SK-N-MC (cell line): Measurements from ENCODE around the gene RGS6.

Source experiments
- EZH2 ChIP-seq: fragments of 200-600 bp; sonication (generic); IDR thresholded peaks from one replicate; pipeline ENCODE4 v1.6.1; 2017; ENCODE audit warnings: antibody characterized with exemption
- FOXP2 ChIP-seq: optimal IDR thresholded peaks from 2 replicates; pipeline ENCODE3; 2011; ENCODE audit warnings: mild to moderate bottlenecking, moderate library complexity; ENCODE audit not compliant: insufficient read depth; ENCODE audit errors: extremely low read length, control extremely low read depth
- POLR2AphosphoS5 ChIP-seq: IDR thresholded peaks from 2 replicates; pipeline ENCODE4 v1.6.1; 2012; ENCODE audit warnings: mild to moderate bottlenecking, low read depth, low read length, borderline replicate concordance

DNA sequence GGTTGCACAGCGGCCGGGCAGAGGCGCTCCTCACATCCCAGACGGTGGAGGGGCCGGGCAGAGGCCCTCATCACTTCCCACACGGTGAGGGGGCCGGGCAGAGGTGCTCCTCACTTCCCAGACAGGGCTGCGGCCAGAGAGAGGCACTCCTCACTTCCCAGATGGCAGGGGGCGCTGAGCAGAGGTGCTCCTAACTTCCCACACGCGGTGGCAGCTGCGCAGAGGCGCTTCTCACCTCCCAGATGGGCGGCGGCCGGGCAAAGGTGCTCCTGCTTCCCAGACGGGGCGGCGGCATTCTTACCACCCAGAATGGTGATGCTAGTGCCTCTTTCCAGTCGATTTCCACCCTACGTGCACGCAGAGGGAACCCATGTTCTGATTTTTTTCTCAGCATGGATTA, 304.4 kb downstream of the RGS6 start:
- TF ChIP-seq POLR2AphosphoS5, result no peak
- TF ChIP-seq EZH2, result no peak
- TF ChIP-seq FOXP2, result no peak
